ENCODE data around the gene CYP1B1. TPM values are rescaled to one million over a fixed set of nuclear protein-coding genes. Genes with fewer than 3 reads are reported as not detected.
A peak's percentile ranks its signal among the peaks of the same experiment; 100 is the strongest.

The CYP1B1 gene
- total RNA-seq, 2 donors from 2014 or later = 27.1 to 83.0 TPM

DNA sequence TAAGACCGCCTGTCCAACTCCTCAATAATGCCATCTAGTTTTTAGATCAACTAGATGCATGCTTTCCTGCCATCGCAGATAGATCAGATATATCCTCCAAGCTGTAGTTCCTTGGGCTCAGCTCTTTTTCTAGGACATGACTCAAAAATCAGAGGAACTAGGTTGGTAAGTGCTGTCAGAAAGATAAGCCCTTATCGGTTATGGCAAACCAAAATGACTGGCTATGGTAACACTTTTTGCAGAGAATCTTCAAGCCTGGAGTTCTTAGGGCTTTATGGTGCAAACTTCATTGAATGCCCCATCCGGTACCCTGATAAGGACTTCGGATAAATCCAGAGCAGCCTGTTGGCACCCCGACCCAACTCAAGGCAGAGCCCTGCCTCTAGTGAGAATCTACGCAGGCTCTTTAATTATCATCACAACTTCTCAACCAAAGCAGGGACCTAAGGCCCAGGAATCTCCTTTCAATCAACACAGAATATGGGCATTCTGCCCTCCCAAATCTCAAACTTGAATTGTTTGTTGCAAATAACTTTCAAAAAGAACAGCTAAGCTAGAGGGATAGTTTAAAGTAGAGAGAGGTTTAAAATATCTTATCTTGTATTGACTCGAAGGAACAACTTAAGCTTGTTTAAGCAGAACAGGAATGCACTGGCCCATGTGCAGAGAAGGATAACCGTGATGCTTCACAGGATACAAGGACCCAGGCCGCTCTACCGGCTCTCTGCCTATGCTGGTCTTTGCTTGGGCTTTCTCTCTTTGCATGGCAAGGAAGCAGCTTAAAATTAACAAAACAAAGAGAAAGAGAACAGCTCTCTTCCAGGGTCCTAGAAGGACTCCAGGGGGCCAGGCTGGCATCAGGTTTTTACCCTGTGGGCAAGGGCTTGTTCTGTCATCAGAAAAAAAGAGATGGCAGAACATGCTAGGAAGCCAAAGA lies 3.4 kb upstream of the CYP1B1 start:
- Histone ChIP-seq H3K27ac (no peak overlapping the region), H3K36me3 (no peaks in the 10 kb centered on the region), H3K4me3 (no peak overlapping the region), H3K4me1 (ENCODE audit: control insufficient read depth in 1 of 2, low read depth in 2 of 2) (peaks cover 3 to 32% of the 10 kb centered on the region in 2 donors), H3K27me3 (replicated peaks; ENCODE audit: insufficient read depth) (peaks cover 6% of the 10 kb centered on the region), H3K9me3 (no peaks in the 10 kb centered on the region)
- no peak for DNase-seq (ENCODE audit: low spot score)
- no peak for TF ChIP-seq CTCF (IDR thresholded peaks at IDR 0.05)
- no peak for ATAC-seq (ENCODE audit: insufficient number of reproducible peaks, low FRiP score, low read depth)

- H3K27me3 ChIP-seq (replicated peaks; ENCODE audit: insufficient read depth) = peaks cover 14% of the 10 kb centered on the region
- peak overlapping the region in 1 of 2 donors; percentile 48 for H3K27ac ChIP-seq
- peak overlapping the region; percentile 80 for H3K4me3 ChIP-seq
- no peak for TF ChIP-seq CTCF (IDR thresholded peaks at IDR 0.05)
- peaks cover 3 to 37% of the 10 kb centered on the region in 2 donors for H3K4me1 ChIP-seq (ENCODE audit: control insufficient read depth in 1 of 2, low read depth in 2 of 2)
- ATAC-seq (ENCODE audit: insufficient number of reproducible peaks, low FRiP score, low read depth) (no peak), DNase-seq (ENCODE audit: low spot score) (no peak)
- no peaks in the 10 kb centered on the region for H3K9me3 ChIP-seq
- H3K36me3 ChIP-seq = no peaks in the 10 kb centered on the region
Observed at GRCh38 chr2:38077431-38077769, 1.4 kb upstream of the CYP1B1 start.

DNA sequence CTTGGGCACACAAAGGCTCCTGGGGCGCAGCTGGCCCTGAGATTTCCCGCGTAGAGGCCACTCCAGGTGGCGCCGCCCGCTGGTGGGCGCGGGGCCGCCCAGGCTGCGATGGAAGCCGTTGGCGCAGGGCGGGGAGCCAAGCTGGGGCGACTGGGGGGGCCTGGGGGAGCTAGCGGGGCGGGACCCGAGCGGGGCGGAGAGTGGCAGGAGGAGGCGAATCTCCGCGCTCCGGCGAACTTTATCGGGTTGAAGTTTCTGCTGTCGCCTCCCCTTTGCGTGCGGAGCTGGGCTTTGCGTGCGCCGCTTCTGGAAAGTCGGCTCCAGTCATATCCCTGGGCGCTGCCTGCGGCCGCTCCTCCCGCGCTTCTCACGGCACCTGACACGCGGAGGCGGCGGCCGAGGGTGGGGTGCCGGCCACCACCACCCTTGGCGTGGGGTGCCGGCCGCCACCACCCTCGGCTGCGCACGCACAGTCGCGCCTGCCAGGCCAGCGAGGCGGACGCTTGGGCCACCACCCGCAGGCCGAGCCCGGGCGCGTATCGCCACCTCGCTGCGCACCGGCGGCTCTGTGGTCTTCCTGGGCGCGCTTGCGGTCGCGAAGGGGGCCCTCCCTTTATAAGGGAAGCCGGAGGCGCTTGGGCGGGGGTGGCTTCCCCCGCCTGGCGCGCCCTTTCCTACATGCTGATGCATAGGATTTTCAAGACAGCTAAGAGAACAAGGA lies 919 bp upstream of the CYP1B1 start:
- Histone ChIP-seq H3K4me3 (peak overlapping the region; percentile 80), H3K4me1 (ENCODE audit: control insufficient read depth in 1 of 2, low read depth in 2 of 2) (peaks cover 3 to 37% of the 10 kb centered on the region in 2 donors), H3K9me3 (no peaks in the 10 kb centered on the region), H3K27me3 (replicated peaks; ENCODE audit: insufficient read depth) (peaks cover 14% of the 10 kb centered on the region), H3K27ac (peak overlapping the region in 1 of 2 donors; percentile 48), H3K36me3 (no peaks in the 10 kb centered on the region)
- TF ChIP-seq CTCF (IDR thresholded peaks at IDR 0.05) = no peak
- DNase-seq (ENCODE audit: low spot score) = no peak
- ATAC-seq (ENCODE audit: insufficient number of reproducible peaks, low FRiP score, low read depth) = no peak

DNA sequence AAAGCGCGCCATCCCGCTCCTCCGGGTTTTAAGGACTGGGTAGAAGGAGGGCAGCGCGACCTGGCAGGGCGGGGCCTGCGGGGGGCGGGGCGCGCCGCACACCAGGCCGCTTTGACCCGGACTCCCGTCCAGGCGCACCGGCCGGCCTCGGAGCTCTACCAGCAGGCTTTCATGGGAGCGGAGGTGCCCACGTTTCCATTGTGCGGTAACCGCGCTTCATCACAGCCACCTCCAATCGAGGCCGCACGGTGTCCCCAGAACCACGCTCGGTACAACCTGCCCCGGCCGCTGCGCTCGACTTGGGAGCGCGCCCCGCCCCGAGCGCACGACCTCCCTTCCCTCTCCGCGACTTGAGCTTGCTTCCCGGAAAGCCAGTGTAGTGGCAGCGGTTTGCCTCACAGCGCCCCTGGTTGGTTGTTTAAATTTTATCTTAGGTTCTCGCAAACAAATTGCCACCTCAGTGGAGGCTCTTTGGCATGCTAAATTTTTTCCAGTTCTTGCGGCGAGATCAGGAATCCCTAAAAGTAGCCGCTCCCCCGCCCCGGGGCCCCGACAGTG lies 280 bp upstream of the CYP1B1 start:
- Histone ChIP-seq H3K4me1 (ENCODE audit: control insufficient read depth in 1 of 2, low read depth in 2 of 2) (peaks cover 3 to 37% of the 10 kb centered on the region in 2 donors), H3K27me3 (replicated peaks; ENCODE audit: insufficient read depth) (peaks cover 14% of the 10 kb centered on the region), H3K36me3 (no peaks in the 10 kb centered on the region), H3K4me3 (peak overlapping the region; percentile 80), H3K9me3 (no peaks in the 10 kb centered on the region), H3K27ac (peak overlapping the region in 1 of 2 donors; percentile 48)
- DNase-seq (ENCODE audit: low spot score) = no peak
- TF ChIP-seq CTCF (IDR thresholded peaks at IDR 0.05) = peak; percentile 35
- peak; percentile 22 for ATAC-seq (ENCODE audit: insufficient number of reproducible peaks, low FRiP score, low read depth)

Data from thoracic aorta (tissue), 2 donors.